ENCODE data around the gene TBX20. TPM values are rescaled to one million over a fixed set of nuclear protein-coding genes. Genes with fewer than 3 reads are reported as not detected.

Gene TBX20
- total and polyA plus RNA-seq, 2 experiments from 2014 or later = 0.69 TPM; not detected in 1

- no peak for TF ChIP-seq CTCF (conservative IDR thresholded peaks at IDR 0.05; ENCODE audit: low read depth in 2 of 2)
- TF ChIP-seq STAT1 (IDR thresholded peaks at IDR 0.05; ENCODE audit: unreplicated experiment) = no peak
- no peak for TF ChIP-seq EZH2 (IDR thresholded peaks at IDR 0.05; ENCODE audit: low read depth, unreplicated experiment)
Measured at GRCh38 chr7:35268953-35269352, 15.1 kb upstream of the TBX20 start (continued).

- Histone ChIP-seq H4K20me1 (replicated peaks; ENCODE audit: insufficient read depth) (no peaks in the 10 kb centered on the region), H3K4me3 (no peak overlapping the region), H2AFZ (no peak overlapping the region), H3K27ac (ENCODE audit: low read depth) (no peak overlapping the region), H3K4me2 (no peak overlapping the region), H3K36me3 (ENCODE audit: insufficient read depth) (no peaks in the 10 kb centered on the region), H3F3A (replicated peaks; ENCODE audit: low read depth) (no peaks in the 10 kb centered on the region), H3K4me1 (ENCODE audit: insufficient read depth) (peaks cover 5% of the 10 kb centered on the region), H3K27me3 (ENCODE audit: insufficient read depth) (peaks cover 32% of the 10 kb centered on the region), H3K79me2 (replicated peaks; ENCODE audit: insufficient read depth) (no peaks in the 10 kb centered on the region), H3K9me2 (ENCODE audit: insufficient read depth) (no peaks in the 10 kb centered on the region)
- H3K9me3 Mint-ChIP-seq = no peaks in the 10 kb centered on the region; the same call in 2 of the 3 replicates
- no peak overlapping the region for H3K4me3 Mint-ChIP-seq
- DNase-seq (ENCODE audit: low spot score) = no peak
- ATAC-seq = no peak
- peaks cover 7% of the 10 kb centered on the region for H3K4me1 Mint-ChIP-seq
- H3K27me3 Mint-ChIP-seq (ENCODE audit: insufficient read depth, low read depth, poor library complexity) = peaks cover 17% of the 10 kb centered on the region
- TF ChIP-seq JUNB (IDR thresholded peaks at IDR 0.05; ENCODE audit: unreplicated experiment) (no peak), EZH2phosphoT487 (IDR thresholded peaks at IDR 0.05; ENCODE audit: unreplicated experiment) (no peak)
- H3K27ac Mint-ChIP-seq = no peak overlapping the region
- no peaks in the 10 kb centered on the region for H3K36me3 Mint-ChIP-seq (ENCODE audit: low read depth)
Measured at GRCh38 chr7:35267411-35267810, 13.5 kb upstream of the TBX20 start.

GRCh38 chr7:35263396-35263795 is 9.5 kb upstream of the TBX20 start:
- Mint-ChIP-seq H3K4me3 (no peak overlapping the region), H3K36me3 (ENCODE audit: low read depth) (no peaks in the 10 kb centered on the region), H3K9me3 (no peaks in the 10 kb centered on the region; the same call in 1 of the 3 replicates), H3K4me1 (peaks cover 35% of the 10 kb centered on the region), H3K27me3 (ENCODE audit: insufficient read depth, low read depth, poor library complexity) (peaks cover 57% of the 10 kb centered on the region), H3K27ac (no peak overlapping the region)
- ATAC-seq (no peak), DNase-seq (ENCODE audit: low spot score) (no peak)
- Histone ChIP-seq H3K4me2 (no peak overlapping the region), H4K20me1 (replicated peaks; ENCODE audit: insufficient read depth) (peaks cover 4% of the 10 kb centered on the region; the same call in 1 of the 2 replicates), H3F3A (replicated peaks; ENCODE audit: low read depth) (peaks cover 5% of the 10 kb centered on the region; the same call in 1 of the 2 replicates), H3K4me3 (no peak overlapping the region), H3K27ac (ENCODE audit: low read depth) (no peak overlapping the region), H3K79me2 (replicated peaks; ENCODE audit: insufficient read depth) (no peaks in the 10 kb centered on the region), H3K36me3 (ENCODE audit: insufficient read depth) (no peaks in the 10 kb centered on the region), H3K4me1 (ENCODE audit: insufficient read depth) (peaks cover 34% of the 10 kb centered on the region), H2AFZ (no peak overlapping the region), H3K27me3 (ENCODE audit: insufficient read depth) (peaks cover 72% of the 10 kb centered on the region), H3K9me2 (ENCODE audit: insufficient read depth) (no peaks in the 10 kb centered on the region)
- no peak for TF ChIP-seq ZNF331 (CRISPR knock-in tag; IDR thresholded peaks at IDR 0.05; ENCODE audit: low read depth)
- TF ChIP-seq NANOG (IDR thresholded peaks at IDR 0.05; ENCODE audit: borderline replicate concordance) = no peak
- no peak for TF ChIP-seq ZNF462 (CRISPR knock-in tag; IDR thresholded peaks at IDR 0.05)
- no peak for TF ChIP-seq CREB1 (CRISPR knock-in tag; IDR thresholded peaks at IDR 0.05; ENCODE audit: low read depth)
- TF ChIP-seq ETS1 (IDR thresholded peaks at IDR 0.05) = no peak
- TF ChIP-seq ZNF114 (CRISPR knock-in tag; IDR thresholded peaks at IDR 0.05) = no peak
- no peak for TF ChIP-seq JUNB (IDR thresholded peaks at IDR 0.05; ENCODE audit: unreplicated experiment)
- no peak for TF ChIP-seq EZH2 (IDR thresholded peaks at IDR 0.05; ENCODE audit: low read depth, unreplicated experiment)
- TF ChIP-seq EZH2phosphoT487 (IDR thresholded peaks at IDR 0.05; ENCODE audit: unreplicated experiment) = no peak
- no peak for TF ChIP-seq POLR2AphosphoS5 (IDR thresholded peaks at IDR 0.05; ENCODE audit: low read depth)

Data from GM23338 (cell line).